Measurements from ENCODE around the gene LGR4.

- no peak for TF ChIP-seq NFE2L1 (CRISPR knock-in tag; IDR thresholded peaks at IDR 0.05; ENCODE audit: borderline replicate concordance)
- no peak for TF ChIP-seq MAX (IDR thresholded peaks at IDR 0.05)
- TF ChIP-seq FOSL1 (CRISPR knock-in tag; IDR thresholded peaks at IDR 0.05; ENCODE audit: borderline replicate concordance) = no peak
- no peak for TF ChIP-seq PBX3 (CRISPR knock-in tag; IDR thresholded peaks at IDR 0.05; ENCODE audit: borderline replicate concordance)
- no peak for TF ChIP-seq DRAP1 (CRISPR knock-in tag; IDR thresholded peaks at IDR 0.05)
- TF ChIP-seq ZNF34 (CRISPR knock-in tag; IDR thresholded peaks at IDR 0.05; ENCODE audit: borderline replicate concordance) = no peak
- TF ChIP-seq GPN1 (CRISPR knock-in tag; IDR thresholded peaks at IDR 0.05; ENCODE audit: borderline replicate concordance) = no peak
These were observed 8.3 kb downstream of the LGR4 start for GRCh38 chr11:27464289-27464696.

Data from HepG2 (cell line).